OCI-LY7 (cell line): ENCODE data around the gene ZNF175.

Experiments used
- EZH2phosphoT487 ChIP-seq: fragments of 200-600 bp; sonication (generic); IDR thresholded peaks from 2 replicates; pipeline ENCODE4 v1.6.1; 2018; ENCODE audit warnings: low read depth, borderline replicate concordance, mild to moderate bottlenecking, mixed run types, antibody characterized with exemption, low read length, moderate library complexity, mixed read lengths
- TF ChIP-seq, protein P1 (sequence below): fragments of 200-600 bp; sonication (generic); conservative IDR thresholded peaks from 2 replicates; pipeline ENCODE4 v1.5.1; 2014; ENCODE audit warnings: mild to moderate bottlenecking, antibody characterized with exemption, low read length, moderate library complexity, mixed read lengths

GRCh38 chr19:51560339-51560738, 10.7 kb upstream of the ZNF175 start:
- TF ChIP-seq, protein P1, sequence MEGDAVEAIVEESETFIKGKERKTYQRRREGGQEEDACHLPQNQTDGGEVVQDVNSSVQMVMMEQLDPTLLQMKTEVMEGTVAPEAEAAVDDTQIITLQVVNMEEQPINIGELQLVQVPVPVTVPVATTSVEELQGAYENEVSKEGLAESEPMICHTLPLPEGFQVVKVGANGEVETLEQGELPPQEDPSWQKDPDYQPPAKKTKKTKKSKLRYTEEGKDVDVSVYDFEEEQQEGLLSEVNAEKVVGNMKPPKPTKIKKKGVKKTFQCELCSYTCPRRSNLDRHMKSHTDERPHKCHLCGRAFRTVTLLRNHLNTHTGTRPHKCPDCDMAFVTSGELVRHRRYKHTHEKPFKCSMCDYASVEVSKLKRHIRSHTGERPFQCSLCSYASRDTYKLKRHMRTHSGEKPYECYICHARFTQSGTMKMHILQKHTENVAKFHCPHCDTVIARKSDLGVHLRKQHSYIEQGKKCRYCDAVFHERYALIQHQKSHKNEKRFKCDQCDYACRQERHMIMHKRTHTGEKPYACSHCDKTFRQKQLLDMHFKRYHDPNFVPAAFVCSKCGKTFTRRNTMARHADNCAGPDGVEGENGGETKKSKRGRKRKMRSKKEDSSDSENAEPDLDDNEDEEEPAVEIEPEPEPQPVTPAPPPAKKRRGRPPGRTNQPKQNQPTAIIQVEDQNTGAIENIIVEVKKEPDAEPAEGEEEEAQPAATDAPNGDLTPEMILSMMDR = no peak
- TF ChIP-seq EZH2phosphoT487 = no peak
